Stimulated activated naive CD8-positive, alpha-beta T cell treated with anti-CD3 and anti-CD28 coated beads, Interleukin-15, Interleukin-2, amounts not matched to agents 100 U/mL and 50 U/mL, for 24 hours (primary cell): ENCODE measurements around the gene KAT2B.
A peak's percentile ranks its signal among the peaks of the same experiment; 100 is the strongest.

Experiments
- ATAC-seq: fragments of 150-1000 bp; cut with Tn5 transposase; one replicate; pipeline ENCODE4 v1.10.0; 2021
- DNase-seq: peaks from one replicate; pipeline ENCODE4 v3.0.0; 2021

Gene KAT2B

DNA sequence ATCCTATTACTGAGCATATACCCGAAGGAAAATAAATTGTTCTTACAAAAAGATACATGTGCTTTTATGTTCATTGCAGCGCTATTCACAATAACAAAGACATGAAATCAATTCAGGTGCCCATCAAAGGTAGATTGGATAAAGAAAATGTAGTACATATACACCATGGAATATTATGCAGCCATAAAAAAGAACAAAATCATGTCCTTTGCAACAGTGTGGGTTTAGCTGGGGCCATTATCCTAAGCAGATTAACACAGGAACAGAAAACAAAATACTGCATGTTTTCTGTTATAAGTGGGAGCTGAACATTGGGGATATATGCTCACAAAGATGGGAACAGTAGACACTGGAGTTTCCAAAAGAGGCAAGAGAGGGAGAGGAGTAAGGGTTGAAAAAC, 103.3 kb downstream of the KAT2B start:
- ATAC-seq (no peak), DNase-seq (no peak)

DNA sequence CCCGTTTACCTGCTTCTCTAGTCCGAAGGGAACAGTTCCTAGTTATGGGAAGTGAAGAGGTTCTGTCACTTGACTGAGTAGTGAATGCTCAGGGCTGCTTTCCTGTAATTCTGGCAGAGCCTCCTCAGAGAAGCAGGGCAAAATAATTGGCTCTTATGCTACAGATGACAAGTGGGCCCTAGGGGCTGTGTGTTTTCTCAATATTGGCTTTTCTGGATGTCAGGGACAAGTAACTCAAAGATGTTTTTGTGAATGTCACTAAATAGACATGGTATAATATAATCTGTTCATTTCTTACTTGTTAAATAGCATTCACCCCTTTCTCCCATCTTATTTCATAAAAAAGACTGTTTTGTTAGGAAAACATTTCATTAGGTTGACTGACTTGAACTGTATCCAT, 105.6 kb downstream of the KAT2B start:
- ATAC-seq (no peak), DNase-seq (no peak)

DNA sequence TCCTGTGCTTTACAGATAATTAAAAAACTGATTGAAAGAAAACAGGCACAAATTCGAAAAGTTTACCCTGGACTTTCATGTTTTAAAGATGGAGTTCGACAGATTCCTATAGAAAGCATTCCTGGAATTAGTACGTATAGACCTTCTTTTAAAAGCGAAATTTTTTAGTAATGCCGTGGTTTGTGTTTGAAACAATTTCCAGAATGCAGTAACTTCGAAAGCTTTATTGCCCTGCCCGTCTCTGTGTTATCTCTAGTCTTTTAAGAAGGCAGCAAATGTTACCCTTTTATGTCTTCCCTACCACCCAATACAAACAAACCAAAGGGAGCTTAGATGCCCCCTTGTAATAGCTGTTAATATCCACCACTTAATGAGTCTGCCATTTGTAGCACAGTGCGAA, 106.1 kb downstream of the KAT2B start:
- ATAC-seq (no peak), DNase-seq (no peak)

DNA sequence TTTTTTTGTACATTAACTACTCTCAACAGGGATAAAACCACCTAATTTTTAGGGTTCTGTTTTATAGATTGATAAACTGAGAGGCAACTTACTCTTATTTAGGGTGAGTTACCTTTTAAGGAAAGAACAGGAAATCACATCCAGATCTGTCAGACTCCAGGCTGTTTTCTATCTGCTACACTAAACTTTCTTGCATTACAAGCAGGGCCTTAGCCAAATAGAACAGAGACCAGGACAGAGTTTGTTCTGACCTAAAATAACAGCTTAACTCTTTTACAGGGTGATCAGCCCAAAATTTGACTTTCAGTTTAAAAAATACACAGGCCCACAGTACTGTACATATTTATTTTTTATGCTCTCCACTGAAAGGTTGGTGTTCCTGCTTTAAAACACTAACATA, 107.1 kb downstream of the KAT2B start:
- ATAC-seq (no peak), DNase-seq (no peak)

DNA sequence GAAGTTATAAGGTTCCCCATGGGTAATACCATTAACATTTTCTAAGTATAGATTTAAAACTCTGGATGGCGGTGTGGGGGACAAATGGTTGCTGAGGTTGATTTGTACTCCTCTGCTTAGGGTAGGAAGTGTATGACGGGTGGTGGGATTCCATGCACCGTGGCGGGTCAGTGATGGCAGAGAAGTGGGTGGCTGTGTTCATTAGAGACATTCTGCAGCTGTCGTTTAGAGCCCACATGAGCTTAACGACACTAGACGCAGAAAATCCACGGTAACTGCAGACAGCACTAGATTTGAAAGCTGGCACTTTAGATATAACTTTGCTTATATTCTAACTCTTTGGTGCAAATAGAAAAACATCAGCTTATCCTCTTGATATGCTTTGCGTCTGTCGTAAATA, 108.2 kb downstream of the KAT2B start:
- DNase-seq (no peak), ATAC-seq (no peak)

DNA sequence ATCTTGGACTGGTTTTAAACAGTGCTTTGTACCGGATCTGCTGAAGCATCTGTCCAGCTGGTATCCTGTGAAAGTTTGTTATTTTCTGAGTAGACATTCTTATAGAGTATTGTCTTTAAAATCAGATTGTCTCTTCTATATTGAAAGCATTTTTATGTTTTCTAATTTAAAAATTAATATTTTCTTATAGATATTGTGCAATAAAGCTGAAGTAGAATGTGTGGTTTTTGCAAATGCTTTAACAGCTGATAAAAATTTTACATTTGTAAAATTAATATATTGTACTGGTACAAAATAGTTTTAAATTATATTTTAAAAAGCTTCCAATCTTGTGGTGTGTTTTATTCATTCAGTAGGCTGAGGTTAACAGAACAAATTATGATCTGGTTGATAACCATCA, 113.8 kb downstream of the KAT2B start:
- no peak for DNase-seq
- no peak for ATAC-seq

DNA sequence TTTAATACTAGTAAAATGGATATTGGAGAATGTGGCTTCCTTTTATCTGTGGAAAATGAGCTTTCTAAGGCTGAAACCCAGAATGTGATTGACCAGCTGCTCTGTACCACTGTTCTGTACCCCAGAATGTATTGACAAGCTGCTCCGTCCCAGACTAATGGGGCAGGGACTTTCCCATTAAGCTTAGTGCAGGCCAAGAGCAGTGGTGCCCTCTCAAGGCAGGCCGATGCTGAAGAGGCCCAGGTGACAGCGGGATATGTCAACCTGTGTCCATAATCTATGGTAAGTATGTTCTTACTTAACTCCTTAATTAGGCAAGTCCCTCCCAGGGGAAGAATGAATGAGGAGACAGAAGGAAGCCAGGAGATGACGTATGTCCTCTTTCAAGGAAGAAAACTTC, 114.7 kb downstream of the KAT2B start:
- no peak for DNase-seq
- ATAC-seq, result no peak

DNA sequence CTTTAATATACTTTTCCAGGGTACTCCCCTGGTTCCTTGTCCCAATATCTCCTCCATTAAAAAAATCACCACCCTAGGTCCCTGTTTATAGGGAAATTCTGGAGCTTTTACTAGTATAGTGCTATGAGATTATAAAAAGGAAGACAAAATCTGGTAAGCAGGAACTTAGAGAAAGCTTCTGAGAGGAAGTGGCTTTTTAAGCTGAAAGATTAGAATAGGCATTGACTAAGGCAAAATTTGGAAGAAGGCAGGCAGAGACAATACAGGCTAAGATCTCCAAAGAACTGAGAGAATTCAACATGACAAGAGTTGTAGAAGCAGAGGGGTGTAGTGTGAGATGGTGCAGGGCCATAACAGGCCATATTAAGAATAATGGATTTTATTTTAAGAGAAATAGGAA, 120.0 kb downstream of the KAT2B start:
- DNase-seq (no peak), ATAC-seq (no peak)

DNA sequence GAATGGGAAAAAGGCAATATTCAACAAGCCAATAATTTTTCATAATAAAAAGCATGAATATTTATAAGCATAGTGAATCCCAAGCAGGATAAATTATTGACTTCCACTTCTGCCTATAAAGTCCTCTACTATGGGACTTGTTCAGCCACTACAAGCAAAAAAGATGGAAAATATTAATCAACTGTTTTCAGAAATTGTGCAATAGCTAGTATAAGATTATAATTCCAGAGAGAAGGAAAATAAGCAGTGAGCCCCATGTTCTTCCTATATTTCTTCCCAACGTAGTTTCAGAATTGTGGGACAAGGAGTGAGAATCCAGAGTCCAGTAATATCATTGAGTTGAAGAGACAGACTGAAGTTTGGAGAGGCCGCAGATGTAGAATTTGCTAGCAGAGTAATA, 121.5 kb downstream of the KAT2B start:
- DNase-seq (no peak), ATAC-seq (no peak)

DNA sequence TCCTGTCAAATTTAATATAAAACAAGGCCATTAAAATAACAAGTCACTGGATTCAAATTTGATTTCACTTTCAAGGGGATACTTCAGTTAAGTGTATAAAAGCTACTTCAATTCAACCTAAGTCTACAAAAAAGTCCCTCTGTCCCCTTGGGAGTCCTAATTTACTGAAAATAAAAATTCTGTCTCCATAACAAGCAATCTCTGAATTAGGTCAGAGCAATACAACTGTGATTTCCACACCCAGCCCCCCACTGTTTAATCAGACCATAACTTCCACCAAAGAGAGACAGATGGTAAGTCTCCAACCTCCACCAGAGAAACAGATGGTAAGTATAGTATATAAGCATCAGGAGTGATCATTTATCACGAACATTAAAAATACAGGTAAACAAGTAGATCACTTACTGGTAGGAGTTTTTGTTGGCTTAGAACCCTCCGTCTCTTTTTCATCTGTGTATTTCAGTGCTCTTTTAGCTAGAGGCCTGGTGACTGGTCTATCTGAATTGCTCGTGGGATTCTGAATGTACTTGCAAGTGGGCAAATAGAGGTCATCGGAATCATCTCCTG, 133.7 kb downstream of the KAT2B start:
- no peak for ATAC-seq
- no peak for DNase-seq

DNA sequence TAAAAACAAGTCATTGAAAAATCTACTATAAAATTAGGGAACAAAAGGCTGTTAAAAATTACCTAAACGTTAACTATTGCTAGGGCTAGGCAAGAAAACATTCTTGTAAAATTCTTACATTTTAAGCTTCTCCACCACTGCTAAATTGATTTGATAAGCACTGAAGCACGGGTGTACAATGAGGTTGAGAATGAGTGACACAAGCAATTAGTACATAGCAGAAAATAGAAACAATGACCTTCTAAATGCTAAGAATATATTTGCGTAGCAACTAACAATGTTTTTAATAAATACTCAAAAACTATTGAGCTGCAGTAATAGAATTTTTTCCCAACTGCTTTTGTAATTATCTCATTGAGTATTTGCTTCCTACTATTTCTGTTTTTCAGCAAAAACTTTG, 141.0 kb downstream of the KAT2B start:
- DNase-seq (no peak), ATAC-seq (no peak)

DNA sequence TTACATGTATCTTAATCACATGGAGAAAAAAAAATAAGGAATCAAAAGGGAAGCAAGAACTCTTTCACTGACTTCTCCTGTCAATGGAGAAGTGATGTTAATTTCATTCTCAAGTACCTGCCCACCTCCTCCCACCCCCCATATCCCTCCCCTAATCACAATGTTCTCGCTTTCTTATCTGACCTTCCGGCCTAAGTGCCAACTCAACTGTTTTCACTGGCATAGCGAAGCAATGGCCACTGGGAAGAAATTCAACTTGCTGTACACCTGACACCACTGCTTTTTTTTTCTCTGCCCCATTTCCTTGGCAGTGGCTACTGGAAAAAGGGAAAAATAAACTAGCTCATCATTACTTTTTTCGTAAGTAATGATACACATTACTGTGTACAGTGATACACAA, 142.0 kb downstream of the KAT2B start:
- DNase-seq (no peak), ATAC-seq (no peak)

DNA sequence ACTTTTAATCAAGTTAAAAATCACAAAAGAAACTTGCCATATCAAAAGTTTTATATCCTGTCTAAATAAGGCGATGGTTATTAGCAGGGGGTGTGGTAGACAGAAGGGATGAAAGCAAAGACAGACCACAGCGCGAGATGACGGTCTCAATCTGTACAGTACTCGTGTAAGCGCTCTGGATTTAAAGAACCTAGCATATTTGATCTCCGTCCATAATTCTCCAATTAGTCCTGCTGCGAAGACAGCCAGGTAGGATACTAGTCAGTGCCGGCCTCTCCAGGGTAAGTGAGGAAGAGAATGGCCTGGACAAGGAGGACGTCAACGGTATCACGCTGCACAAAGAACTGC, 145.1 kb downstream of the KAT2B start:
- DNase-seq, result peak; percentile 13
- no peak for ATAC-seq

DNA sequence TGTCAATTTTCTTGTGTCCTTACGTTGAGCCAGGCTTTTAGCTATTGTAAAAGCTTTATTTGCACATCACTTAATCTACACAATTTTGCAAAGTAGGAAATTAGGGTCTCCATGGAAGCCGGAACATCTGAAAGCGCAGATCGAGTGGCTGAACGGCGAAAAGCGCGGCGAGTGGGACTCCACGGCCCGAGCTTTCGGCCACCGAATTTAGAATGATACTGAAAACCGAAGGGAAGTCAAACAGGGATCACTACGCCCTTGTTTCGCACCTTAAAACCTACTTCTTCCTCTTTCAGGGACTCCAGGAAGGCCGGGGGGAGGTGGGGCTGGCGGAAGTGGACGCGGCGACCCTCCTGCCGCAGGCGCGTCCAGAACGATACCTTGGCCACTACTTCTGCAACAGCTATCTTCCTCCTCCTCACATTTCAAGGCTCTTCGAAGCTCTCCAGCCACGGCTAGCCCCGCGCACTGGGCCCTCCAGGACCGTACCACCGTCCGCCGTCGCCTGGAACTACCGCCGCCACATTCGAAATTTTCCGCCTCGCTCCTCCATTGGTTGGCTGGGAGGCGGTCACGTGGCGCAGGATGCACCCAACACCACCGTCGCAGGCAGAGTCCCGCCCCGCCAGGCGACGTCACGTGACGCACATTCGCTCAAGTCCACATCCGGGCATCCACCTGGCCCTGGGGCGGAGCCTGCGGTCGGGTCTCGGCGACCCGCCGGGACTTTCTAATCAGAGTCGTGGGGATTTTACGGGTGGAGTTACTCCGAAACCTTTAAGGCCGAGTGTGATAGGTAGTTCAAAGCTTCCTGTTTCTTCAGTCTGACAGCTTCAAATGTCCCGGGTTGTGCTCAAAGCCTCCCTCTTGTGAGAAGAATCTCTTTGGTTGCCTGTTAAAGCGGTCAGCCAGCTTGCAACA, 145.7 kb downstream of the KAT2B start, which contains the start of gene SGO1:
Gene SGO1 (minus strand): TSS at position 528 of the 921 bp plus-strand sequence. CDS start 2,179 bp downstream, outside the sequence.
- peak; percentile 100 for DNase-seq

DNA sequence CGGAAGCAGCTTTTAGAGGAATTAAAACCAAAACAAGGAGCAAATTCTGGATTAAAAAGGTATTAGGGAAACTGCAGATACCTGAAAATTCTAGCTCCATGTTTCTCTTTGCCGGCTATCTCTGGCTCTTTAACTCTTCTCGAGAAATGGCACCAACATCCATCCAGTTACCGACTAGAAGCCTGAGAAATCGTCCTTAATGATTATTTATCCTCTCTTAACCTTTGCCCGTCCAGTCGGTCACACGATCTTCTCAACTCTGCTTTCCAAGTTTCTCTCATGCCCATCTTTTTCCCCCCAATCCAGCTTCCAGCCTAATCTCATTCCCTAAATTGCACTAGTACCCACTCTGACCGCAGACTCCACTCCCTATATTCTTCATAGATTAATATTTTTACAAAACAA, 146.4 kb downstream of the KAT2B start:
- ATAC-seq, result no peak
- DNase-seq, result no peak

More for the DNA sequence above, 145.7 kb downstream of the KAT2B start, which contains the start of gene SGO1:
- peak; percentile 99 for ATAC-seq

DNA sequence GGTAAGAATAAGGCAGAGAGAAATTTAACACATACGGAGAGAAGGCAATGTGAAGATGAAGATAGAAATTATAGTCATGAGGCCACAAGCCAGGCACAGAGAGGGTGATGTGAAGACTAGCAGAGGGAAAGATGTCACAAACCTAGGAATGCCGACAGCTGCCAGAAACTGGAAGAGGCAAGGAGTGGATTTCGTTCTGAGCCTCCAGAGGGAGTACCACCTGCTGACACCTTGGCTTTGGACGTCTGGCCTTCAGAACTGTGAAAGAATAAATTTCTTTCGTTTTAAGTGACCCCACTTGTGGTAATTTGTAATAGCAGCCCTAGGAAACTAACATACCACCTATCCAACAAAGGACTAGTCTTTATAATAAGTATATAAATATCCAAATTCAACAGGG, 150.7 kb downstream of the KAT2B start:
- DNase-seq (no peak), ATAC-seq (no peak)

DNA sequence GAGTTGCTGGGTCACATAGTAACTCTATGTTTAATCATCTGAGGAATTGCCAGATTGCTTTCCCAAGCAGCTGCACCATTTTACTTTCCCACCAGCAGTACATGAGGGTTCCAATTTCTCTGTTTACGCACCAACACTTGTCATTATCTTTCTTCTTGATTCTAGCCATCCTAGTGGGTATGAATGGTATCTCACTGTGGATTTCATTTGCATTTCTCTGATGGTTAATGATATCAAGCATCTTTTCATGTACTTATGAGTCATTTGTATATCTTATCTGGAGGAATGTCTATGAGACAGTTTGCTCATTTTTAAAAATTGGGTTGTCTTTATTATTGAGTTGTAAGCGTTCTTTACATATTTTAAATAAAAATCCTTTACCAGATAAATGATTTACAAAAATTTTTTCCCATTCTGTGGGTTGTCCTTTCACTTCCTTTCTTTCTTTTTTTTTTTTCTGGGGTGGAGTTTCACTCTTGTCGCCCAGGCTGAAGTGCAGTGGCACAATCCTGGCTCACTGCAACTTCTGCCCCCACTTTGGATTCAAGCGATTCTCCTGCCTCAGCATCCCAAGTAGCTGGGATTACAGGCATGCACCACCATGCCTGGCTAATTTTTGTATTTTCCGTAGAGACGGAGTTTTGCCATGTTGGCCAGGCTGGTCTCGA, 154.7 kb downstream of the KAT2B start:
- ATAC-seq, result no peak

DNA sequence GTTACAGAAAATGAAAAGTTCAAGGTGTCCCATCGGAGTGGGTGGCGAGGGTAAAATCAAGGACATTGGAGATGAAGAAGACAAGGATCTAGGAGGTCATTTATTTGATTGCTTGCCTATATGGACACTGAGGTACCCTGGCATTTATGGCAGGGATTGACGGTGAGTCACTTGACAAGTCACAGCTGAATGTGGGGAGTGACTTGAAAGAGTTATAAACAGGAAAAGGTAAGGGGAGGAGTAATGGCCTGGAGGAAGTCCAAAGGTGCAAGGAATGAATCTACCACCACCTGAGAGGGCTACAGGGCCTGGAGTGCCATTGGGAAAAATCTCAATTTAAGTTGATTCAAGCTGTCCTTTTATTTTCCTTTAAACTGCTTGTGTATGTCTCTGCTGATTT, 157.5 kb downstream of the KAT2B start:
- ATAC-seq, result no peak
- DNase-seq, result no peak

More for the DNA sequence above, 154.7 kb downstream of the KAT2B start:
- no peak for DNase-seq

DNA sequence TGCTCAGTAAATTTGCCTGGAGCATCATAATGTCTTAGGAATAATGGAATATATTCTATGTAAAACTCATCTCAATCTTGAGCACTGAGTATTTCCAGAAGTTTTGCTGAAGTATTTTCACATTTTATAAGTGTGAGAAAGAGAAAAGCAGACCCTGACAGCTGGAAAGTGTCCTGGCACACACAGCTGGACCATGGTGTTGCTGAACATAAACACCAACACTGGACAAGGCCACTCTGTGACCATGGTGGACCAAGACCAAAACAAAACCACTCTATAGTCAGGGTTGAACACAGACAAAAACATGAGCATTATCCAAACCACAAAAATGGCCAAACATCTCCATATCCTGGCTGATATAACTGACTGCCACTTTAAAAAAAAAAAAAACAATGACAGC, 160.9 kb downstream of the KAT2B start:
- DNase-seq (no peak), ATAC-seq (no peak)
